Measurements from ENCODE around the gene NOL9.

GRCh38 chr1:6538956-6539355 lies 15.4 kb downstream of the NOL9 start:
- TF ChIP-seq CTCF (IDR thresholded peaks at IDR 0.05; ENCODE audit: low read length) (no peak), EZH2 (IDR thresholded peaks at IDR 0.05; ENCODE audit: borderline replicate concordance, low read length) (no peak)

All from OCI-LY1 (cell line).